Smooth muscle cell (in vitro differentiated cells): ENCODE results near the gene SCAPER. TPM values are rescaled to one million over a fixed set of nuclear protein-coding genes. Genes with fewer than 3 reads are reported as not detected.
A peak's percentile ranks its signal among the peaks of the same experiment; 100 is the strongest.
"Not testable (repeated sequence)": the region's sequence is repeated elsewhere in the genome, so short reads cannot be mapped to it uniquely, and the experiment has no call there.

Experiments used
- DNase-seq: peaks from one replicate; lab custom pipeline; 2025; ENCODE audit not compliant: unreplicated experiment; lab: John Stamatoyannopoulos, UW
- H2AFZ ChIP-seq: fragments of 200-600 bp; sonication (generic); 2 replicates; pipeline ENCODE4 v1.6.0; 2016; ENCODE audit warnings: antibody characterized with exemption, low read depth, mild to moderate bottlenecking
- H3F3A ChIP-seq: fragments of 200-600 bp; sonication (generic); 2 replicates; pipeline ENCODE4 v1.6.0; 2017; ENCODE audit warnings: antibody characterized with exemption, low read depth
- H3K27ac ChIP-seq: fragments of 200-600 bp; sonication (generic); 2 replicates; pipeline ENCODE4 v1.5.1; 2016; ENCODE audit warnings: low read depth, mild to moderate bottlenecking
- H3K27me3 ChIP-seq: fragments of 200-600 bp; sonication (generic); 2 replicates; pipeline ENCODE4 v1.6.1; 2016; ENCODE audit warnings: low read depth, mild to moderate bottlenecking
- H3K36me3 ChIP-seq: fragments of 200-600 bp; sonication (generic); 2 replicates; pipeline ENCODE4 v1.5.1; 2016; ENCODE audit warnings: low read depth
- H3K4me1 ChIP-seq: fragments of 200-600 bp; sonication (generic); 2 replicates; pipeline ENCODE4 v1.5.1; 2016; ENCODE audit warnings: low read depth
- H3K4me2 ChIP-seq: fragments of 200-600 bp; sonication (generic); 2 replicates; pipeline ENCODE4 v1.6.0; 2016; ENCODE audit warnings: mild to moderate bottlenecking
- H3K4me3 ChIP-seq: fragments of 200-600 bp; sonication (generic); 2 replicates; pipeline ENCODE4 v1.5.1; 2016; ENCODE audit warnings: mild to moderate bottlenecking
- H3K79me2 ChIP-seq: fragments of 200-600 bp; sonication (generic); 2 replicates; pipeline ENCODE4 v1.6.0; 2016; ENCODE audit warnings: low read depth, mild to moderate bottlenecking
- H3K9ac ChIP-seq: fragments of 200-600 bp; sonication (generic); 2 replicates; pipeline ENCODE4 v1.6.0; 2016; ENCODE audit warnings: low read depth
- H3K9me3 ChIP-seq: fragments of 200-600 bp; sonication (generic); replicated peaks from 2 replicates; pipeline ENCODE4 v1.5.1; 2016; ENCODE audit warnings: low read depth
- H4K20me1 ChIP-seq: fragments of 200-600 bp; sonication (generic); 2 replicates; pipeline ENCODE4 v1.6.0; 2016; ENCODE audit warnings: low read depth
- WGBS: methylation state at CpG from one replicate; pipeline ENCODE4 v1.1.7; 2016; ENCODE audit warnings: low lambda C conversion rate; 5-methylcytosine and 5-hydroxymethylcytosine counted together
- polyA plus RNA-seq: library from polyadenylated mRNA; unstranded; fragments of >200 nt; fragmentation: Nextera tagmentation; extraction: Ambion mirVana; gene quantifications from 2 replicates; pipeline ENCODE4 v1.2.1, GENCODE V29; 2016
- total RNA-seq: library from RNA; depleted of rRNA; stranded (reverse); fragments of >200 nt; gene quantifications from 2 replicates; pipeline ENCODE4 v1.2.3, GENCODE V29; 2014
- TF ChIP-seq, protein P1 (sequence below): fragments of 200-600 bp; sonication (generic); IDR thresholded peaks from 2 replicates; pipeline ENCODE4 v1.5.1; 2017; ENCODE audit warnings: borderline replicate concordance, mild to moderate bottlenecking, antibody characterized with exemption; ENCODE audit not compliant: insufficient read depth, poor library complexity, severe bottlenecking

Gene SCAPER
- total and polyA plus RNA-seq, 2 experiments from 2014 or later, result 6.6 to 34.3 TPM

DNA sequence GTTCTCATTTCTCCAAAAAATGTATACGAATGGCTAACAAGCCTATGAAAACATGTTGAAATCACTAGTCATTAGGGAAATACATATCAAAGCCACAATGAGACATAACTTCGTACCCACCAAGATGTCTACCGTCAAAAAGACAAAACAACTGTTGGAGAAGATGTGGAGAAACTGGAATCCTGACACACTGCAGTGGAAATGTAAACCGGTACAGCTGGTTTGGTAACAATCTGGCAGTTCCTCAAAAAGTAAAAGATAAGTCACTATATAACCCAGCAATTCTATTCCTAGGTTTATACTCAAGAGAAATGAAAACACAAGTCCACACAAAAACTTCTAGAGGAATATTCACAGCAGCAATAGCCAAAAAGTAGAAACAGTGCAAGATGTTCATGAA is 7.0 kb downstream of the SCAPER start:
- no peak overlapping the region for H3K9ac ChIP-seq
- peaks cover 28% of the 10 kb centered on the region for H3K79me2 ChIP-seq
- 82% methylated on average over 4 of the region's 4 CpGs for whole genome bisulfite sequencing
- DNase-seq, result no peak
- no peak overlapping the region for H2AFZ ChIP-seq
- H3K4me3 ChIP-seq, result no peak overlapping the region
- no peaks in the 10 kb centered on the region for H3K27me3 ChIP-seq
- peak overlapping the region; percentile 16 for H3K27ac ChIP-seq
- no peaks in the 10 kb centered on the region for H3K9me3 ChIP-seq
- H3F3A ChIP-seq, result no peaks in the 10 kb centered on the region
- H3K36me3 ChIP-seq, result no peaks in the 10 kb centered on the region
- H3K4me2 ChIP-seq, result no peak overlapping the region
- no peaks in the 10 kb centered on the region for H3K4me1 ChIP-seq
- TF ChIP-seq, protein P1, sequence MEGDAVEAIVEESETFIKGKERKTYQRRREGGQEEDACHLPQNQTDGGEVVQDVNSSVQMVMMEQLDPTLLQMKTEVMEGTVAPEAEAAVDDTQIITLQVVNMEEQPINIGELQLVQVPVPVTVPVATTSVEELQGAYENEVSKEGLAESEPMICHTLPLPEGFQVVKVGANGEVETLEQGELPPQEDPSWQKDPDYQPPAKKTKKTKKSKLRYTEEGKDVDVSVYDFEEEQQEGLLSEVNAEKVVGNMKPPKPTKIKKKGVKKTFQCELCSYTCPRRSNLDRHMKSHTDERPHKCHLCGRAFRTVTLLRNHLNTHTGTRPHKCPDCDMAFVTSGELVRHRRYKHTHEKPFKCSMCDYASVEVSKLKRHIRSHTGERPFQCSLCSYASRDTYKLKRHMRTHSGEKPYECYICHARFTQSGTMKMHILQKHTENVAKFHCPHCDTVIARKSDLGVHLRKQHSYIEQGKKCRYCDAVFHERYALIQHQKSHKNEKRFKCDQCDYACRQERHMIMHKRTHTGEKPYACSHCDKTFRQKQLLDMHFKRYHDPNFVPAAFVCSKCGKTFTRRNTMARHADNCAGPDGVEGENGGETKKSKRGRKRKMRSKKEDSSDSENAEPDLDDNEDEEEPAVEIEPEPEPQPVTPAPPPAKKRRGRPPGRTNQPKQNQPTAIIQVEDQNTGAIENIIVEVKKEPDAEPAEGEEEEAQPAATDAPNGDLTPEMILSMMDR, result no peak
- no peaks in the 10 kb centered on the region for H4K20me1 ChIP-seq

DNA sequence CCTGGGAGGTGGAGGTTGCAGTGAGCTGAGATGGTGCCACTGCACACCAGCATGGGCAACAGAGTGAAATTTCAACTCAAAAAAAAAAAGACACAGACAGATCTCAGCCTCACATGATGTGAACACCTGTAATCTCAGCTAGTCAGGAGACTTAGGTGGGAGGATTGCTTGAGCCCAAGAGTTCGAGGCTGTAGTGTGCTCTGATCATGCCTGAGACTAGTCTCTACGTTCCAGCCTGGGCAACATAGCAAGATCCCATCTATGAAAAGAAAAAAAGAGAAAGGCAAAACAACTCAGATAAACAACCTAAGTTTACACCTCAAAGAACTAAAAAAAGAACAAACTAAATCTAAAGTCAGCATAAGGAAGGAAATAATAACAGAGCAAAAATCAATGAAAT is 11.0 kb downstream of the SCAPER start:
- 97% methylated on average over 2 of the region's 2 CpGs for WGBS
- DNase-seq, result no peak
- H3K79me2 ChIP-seq, result peaks cover 26% of the 10 kb centered on the region

DNA sequence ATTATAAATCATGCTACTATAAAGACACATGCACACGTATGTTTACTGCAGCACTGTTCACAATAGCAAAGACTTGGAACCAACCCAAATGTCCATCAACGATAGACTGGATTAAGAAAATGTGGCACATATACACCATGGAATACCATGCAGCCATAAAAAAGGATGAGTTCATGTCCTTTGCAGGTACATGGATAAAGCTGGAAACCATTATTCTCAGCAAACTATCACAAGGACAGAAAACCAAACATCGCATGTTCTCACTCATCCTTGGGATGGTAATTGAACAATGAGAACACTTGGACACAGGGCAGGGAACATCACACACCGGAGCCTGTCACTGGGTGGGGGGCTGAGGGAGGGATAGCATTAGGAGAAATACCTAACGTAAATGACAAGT is 12.3 kb downstream of the SCAPER start:
- H3K4me1 ChIP-seq, H3K4me3 ChIP-seq, H4K20me1 ChIP-seq, H3K9ac ChIP-seq, H3K27me3 ChIP-seq, DNase-seq, H3K36me3 ChIP-seq, H3K4me2 ChIP-seq, H3F3A ChIP-seq, H2AFZ ChIP-seq, H3K27ac ChIP-seq, H3K9me3 ChIP-seq: not testable (repeated sequence)
- 96% methylated on average over 5 of the region's 5 CpGs for WGBS
- peaks cover 26% of the 10 kb centered on the region for H3K79me2 ChIP-seq

More for the DNA sequence above, 11.0 kb downstream of the SCAPER start:
- H3K9me3 ChIP-seq, result no peaks in the 10 kb centered on the region
- H3F3A ChIP-seq, result no peaks in the 10 kb centered on the region
- TF ChIP-seq, protein P1, result no peak
- no peak overlapping the region for H3K4me2 ChIP-seq
- no peak overlapping the region for H3K4me3 ChIP-seq
- no peaks in the 10 kb centered on the region for H4K20me1 ChIP-seq
- no peaks in the 10 kb centered on the region for H3K27me3 ChIP-seq
- no peaks in the 10 kb centered on the region for H3K36me3 ChIP-seq
- no peak overlapping the region for H3K27ac ChIP-seq
- no peak overlapping the region for H3K9ac ChIP-seq
- no peak overlapping the region for H2AFZ ChIP-seq
- H3K4me1 ChIP-seq, result no peaks in the 10 kb centered on the region

DNA sequence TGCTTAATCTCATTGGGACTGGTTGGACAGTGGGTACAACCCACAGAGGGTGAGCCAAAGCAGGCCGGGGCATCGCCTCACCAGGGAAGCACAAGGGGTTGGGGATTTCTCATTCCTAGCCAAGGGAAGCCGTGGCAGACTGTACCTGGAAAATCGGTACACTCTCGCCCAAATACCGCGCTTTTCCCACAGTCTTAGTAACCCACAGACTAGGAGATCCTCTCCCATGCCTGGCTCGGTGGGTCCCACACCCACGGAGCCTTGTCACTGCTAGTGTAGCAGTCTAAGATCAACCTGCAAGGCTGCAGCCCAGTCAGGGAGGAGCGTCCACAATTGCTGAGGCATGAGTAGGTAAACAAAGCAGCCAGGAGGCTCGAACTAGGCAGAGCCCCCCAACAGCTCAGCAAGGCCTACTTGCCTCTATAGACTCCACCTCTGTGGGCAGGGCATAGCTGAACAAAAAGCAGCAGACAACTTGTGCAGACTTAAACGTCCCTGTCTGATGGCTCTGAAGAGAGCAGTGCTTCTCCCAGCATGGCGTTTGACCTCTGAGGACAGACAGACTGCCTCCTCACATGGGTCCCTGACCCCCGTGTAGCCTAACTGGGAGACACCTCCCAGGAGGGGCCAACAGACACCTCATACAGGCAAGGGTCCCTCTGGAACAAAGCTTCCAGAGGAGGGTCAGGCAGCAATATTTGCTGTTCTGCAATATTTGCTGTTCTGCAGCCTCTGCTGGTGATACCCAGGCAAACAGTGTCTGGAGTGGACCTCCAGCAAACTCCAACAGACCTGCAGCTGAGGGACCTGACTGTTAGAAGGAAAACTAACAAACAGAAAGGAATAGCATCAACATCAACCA is 17.6 kb downstream of the SCAPER start:
- not testable (repeated sequence) for DNase-seq, H3K9ac ChIP-seq, H3K4me1 ChIP-seq, H3K27me3 ChIP-seq, H2AFZ ChIP-seq, H3K79me2 ChIP-seq, H3K27ac ChIP-seq, H3K4me3 ChIP-seq, H3K9me3 ChIP-seq, H3K4me2 ChIP-seq, H3F3A ChIP-seq, H3K36me3 ChIP-seq
- peaks cover 12% of the 10 kb centered on the region for H4K20me1 ChIP-seq
- WGBS, result 95% methylated on average over 14 of the region's 14 CpGs
